HG02798 (cell line): ENCODE data around the gene BOD1L1.
A peak's percentile ranks its signal among the peaks of the same experiment; 100 is the strongest.

Experiments
- ATAC-seq: cut with Tn5 transposase; IDR thresholded peaks from one replicate; pipeline ENCODE4 v1.9.1; 2021; ENCODE audit warnings: mild to moderate bottlenecking; ENCODE audit not compliant: unreplicated experiment, poor library complexity

Gene BOD1L1

GRCh38 chr4:13627606-13628311, at the start of gene BOD1L1:
Gene BOD1L1, minus strand, starts transcription at chr4:13627725. Its CDS starts 138 bp downstream, at chr4:13627587.
- ATAC-seq = peak; percentile 95

- no peak for ATAC-seq
Measured at GRCh38 chr4:13674971-13675370, 47.4 kb upstream of the BOD1L1 start.

GRCh38 chr4:13673167-13673566, 45.6 kb upstream of the BOD1L1 start:
- no peak for ATAC-seq

- no peak for ATAC-seq
Measured at GRCh38 chr4:13670456-13671160, 43.1 kb upstream of the BOD1L1 start.

- ATAC-seq = no peak
Measured at GRCh38 chr4:13665701-13666660, 38.5 kb upstream of the BOD1L1 start.

GRCh38 chr4:13659341-13660070, 32.0 kb upstream of the BOD1L1 start:
- ATAC-seq = no peak

GRCh38 chr4:13656569-13657405, 29.3 kb upstream of the BOD1L1 start:
- no peak for ATAC-seq

- peak; percentile 94 for ATAC-seq
Measured at GRCh38 chr4:13654162-13654797, 26.8 kb upstream of the BOD1L1 start.

GRCh38 chr4:13653766-13654161, 26.2 kb upstream of the BOD1L1 start:
- no peak for ATAC-seq

GRCh38 chr4:13647031-13647430, 19.5 kb upstream of the BOD1L1 start:
- no peak for ATAC-seq

- ATAC-seq = no peak
Measured at GRCh38 chr4:13645075-13645474, 17.6 kb upstream of the BOD1L1 start.

GRCh38 chr4:13642170-13642950, 14.8 kb upstream of the BOD1L1 start:
- no peak for ATAC-seq

GRCh38 chr4:13641084-13641483, 13.6 kb upstream of the BOD1L1 start:
- ATAC-seq = no peak

- ATAC-seq = no peak
Measured at GRCh38 chr4:13640149-13640940, 12.8 kb upstream of the BOD1L1 start.

GRCh38 chr4:13635286-13635799, 7.8 kb upstream of the BOD1L1 start:
- no peak for ATAC-seq

GRCh38 chr4:13633671-13634070, 6.1 kb upstream of the BOD1L1 start:
- ATAC-seq = no peak

- ATAC-seq = no peak
Measured at GRCh38 chr4:13627178-13627605, 333 bp downstream of the BOD1L1 start.
